RWPE1 (cell line): ENCODE measurements around the gene SMIM7.

ENCODE experiments used
- CTCF ChIA-PET: fragments of 350-600 bp; sonication (Branson Sonifier 250); formaldehyde crosslinking; extraction: SDS; loops from one replicate; lab custom pipeline; 2021; lab: Yijun Ruan, JAX
- POLR2A ChIA-PET: fragments of 400-600 bp; formaldehyde crosslinking; extraction: SDS; loops from one replicate; lab custom pipeline; 2020; ENCODE audit warnings: antibody characterized with exemption; ENCODE audit not compliant: low non-redundant PET; lab: Yijun Ruan, JAX
- DNase-seq: peaks from one replicate; pipeline ENCODE4 v3.0.0; 2012; ENCODE audit warnings: low spot score
- H3K27ac ChIP-seq: fragments of 450-650 bp; 2 replicates; pipeline ENCODE4 v1.5.1; 2017
- CTCF ChIP-seq: fragments of 450-650 bp; conservative IDR thresholded peaks from 2 replicates; pipeline ENCODE4 v1.5.1; 2017; ENCODE audit warnings: low read depth, mild to moderate bottlenecking

Gene SMIM7

GRCh38 chr19:16637535-16637934, 22.4 kb downstream of the SMIM7 start:
- POLR2A ChIA-PET, result interaction anchor here (1.0 kb wide), 1 partner anchor 8 kb away, joined by 3 read pairs; no protein-coding TSS in a partner anchor
- TF ChIP-seq CTCF, result no peak
- CTCF ChIA-PET, result no interaction called here
- no peak for DNase-seq
- H3K27ac ChIP-seq, result no peak overlapping the region

- ChIA-PET POLR2A (no interaction called here), CTCF (no interaction called here)
- peak overlapping the region; percentile 23 for H3K27ac ChIP-seq
- no peak for DNase-seq
- TF ChIP-seq CTCF, result no peak
These were observed 28.5 kb downstream of the SMIM7 start for GRCh38 chr19:16631465-16631864.

DNA sequence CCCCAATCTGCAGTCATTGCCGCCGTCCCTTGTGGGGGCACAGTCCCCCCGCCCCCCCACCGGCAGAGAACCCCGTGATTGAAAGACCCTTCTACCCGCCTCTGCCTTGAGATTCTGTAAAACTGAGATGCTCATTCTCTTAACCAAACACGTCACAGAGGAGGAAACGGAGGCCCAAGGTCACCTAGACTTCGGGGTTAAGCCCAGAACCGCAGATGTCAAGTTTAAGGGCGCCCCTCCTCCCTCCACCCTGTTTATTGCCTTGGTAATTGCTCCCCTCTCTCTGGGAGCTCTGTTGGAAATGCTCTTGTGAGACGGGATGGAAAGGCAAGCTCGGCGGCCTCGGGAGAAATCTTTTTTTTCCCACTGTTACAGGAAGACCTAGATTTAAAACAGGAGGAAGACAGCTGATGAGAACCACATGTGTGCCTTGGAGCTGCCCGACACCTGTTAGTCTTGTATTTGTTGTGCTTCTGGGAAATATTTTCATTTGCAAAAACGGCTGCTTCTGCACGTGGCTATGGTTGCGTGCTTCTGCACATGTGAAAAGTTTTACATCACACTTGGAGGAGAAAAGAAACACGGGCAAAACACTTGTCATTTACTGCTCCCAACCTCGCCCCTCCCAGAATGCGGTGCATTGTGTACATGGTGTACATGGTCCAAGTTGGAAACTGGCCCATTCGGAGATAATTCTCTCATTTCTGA, 30.8 kb downstream of the SMIM7 start:
- TF ChIP-seq CTCF, result no peak
- DNase-seq, result peak; percentile 26
- ChIA-PET CTCF (interaction anchor here (0.6 kb wide), 1 partner anchor 60 kb away, joined by 4 read pairs; no protein-coding TSS in a partner anchor), POLR2A (interaction anchor here (0.7 kb wide), 1 partner anchor 9 kb away, joined by 3 read pairs; no protein-coding TSS in a partner anchor)
- peak overlapping the region; percentile 93 for H3K27ac ChIP-seq

DNA sequence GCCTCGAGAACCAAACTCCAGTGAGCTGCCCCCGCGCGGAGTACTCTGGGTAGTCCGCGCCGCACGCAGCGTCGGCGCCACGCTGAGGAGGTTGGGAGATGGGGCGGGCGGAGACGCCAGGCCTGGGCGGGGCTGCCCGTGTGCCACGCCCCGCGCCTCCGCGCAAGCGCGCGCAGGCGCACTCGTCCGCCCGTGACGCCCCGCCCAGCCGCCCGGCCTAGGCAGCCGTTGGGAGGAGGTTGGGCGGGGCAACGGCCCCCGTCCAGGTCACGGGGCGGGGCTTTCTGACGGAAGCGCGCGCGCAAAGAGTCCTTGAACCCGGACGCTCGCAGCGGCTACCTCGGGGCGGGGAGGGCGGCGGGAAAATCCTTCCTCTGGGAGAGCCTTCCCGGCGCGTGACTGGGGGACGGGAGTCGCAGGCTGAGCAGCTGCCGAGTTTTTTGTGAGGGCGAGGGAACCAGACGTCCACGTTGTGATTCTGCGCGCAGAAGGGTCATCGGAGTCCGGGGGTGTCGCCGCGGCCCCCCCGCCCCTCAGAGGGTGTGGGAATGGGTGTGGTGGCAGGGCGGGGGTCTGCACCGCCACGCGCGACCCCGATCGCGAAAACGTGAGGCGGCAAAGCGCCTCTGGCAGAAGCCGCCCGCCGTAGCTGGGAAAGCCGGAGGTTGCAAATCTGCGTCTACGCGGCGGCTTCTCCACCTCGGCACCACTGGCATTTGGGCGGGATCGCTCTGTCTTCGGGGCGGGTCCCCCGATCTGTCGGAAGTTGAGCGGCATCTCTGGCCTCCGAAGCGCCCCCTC, 31.6 kb downstream of the SMIM7 start, which contains the start of gene MED26:
Gene MED26, minus strand, starts transcription at position 22 of the 801 bp plus-strand sequence. CDS start 261 bp downstream, outside the sequence.
- DNase-seq, result peak; percentile 100
- H3K27ac ChIP-seq, result peak within 1 kb of the TSS; percentile 93
- TF ChIP-seq CTCF, result no peak
- ChIA-PET POLR2A (interaction anchor here (0.8 to 1.0 kb wide), 2 partner anchors 10 to 56 kb away, joined by 3 read pairs; no protein-coding TSS in a partner anchor), CTCF (interaction anchor here (0.5 kb wide), 1 partner anchor 86 kb away, joined by 6 read pairs; no protein-coding TSS in a partner anchor)

DNA sequence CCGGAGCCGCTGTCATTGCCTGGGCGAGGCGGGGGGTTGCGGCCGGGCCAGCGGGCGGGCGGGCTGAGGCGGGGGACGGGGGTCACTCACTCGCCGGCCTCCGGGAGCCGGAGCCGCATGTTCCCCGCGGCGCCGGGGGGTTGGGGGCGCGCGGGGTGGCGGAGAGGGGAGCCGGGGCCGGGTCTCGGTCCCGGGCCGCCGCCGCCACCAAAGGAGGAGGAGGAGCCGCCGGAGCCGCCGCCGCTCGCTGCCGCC, 32.1 kb downstream of the SMIM7 start:
- POLR2A ChIA-PET, result interaction anchor here (0.8 to 1.0 kb wide), 2 partner anchors 10 to 55 kb away, joined by 3 read pairs; no protein-coding TSS in a partner anchor
- TF ChIP-seq CTCF, result no peak
- CTCF ChIA-PET, result interaction anchor here (0.5 kb wide), 1 partner anchor 85 kb away, joined by 6 read pairs; no protein-coding TSS in a partner anchor
- DNase-seq, result peak; percentile 13
- peak overlapping the region; percentile 93 for H3K27ac ChIP-seq
